Activated B cell treated with CpG ODN at 0.5 μM for 24 hours (primary cell): ENCODE results near the gene IGHMBP2. TPM values are rescaled to one million over a fixed set of nuclear protein-coding genes. Genes with fewer than 3 reads are reported as not detected.

Source experiments
- ATAC-seq: fragments of 200-7000 bp; cut with Tn5 transposase; one replicate; pipeline ENCODE4 v1.10.0; 2021; ENCODE audit warnings: low read depth, mild to moderate bottlenecking, moderate library complexity
- CTCF ChIA-PET: fragments of 350-600 bp; sonication (Branson Sonifier 250); formaldehyde crosslinking; loops from one replicate; lab custom pipeline; 2021; ENCODE audit warnings: antibody characterized with exemption; lab: Charles Lee
- POLR2A ChIA-PET: fragments of 350-600 bp; sonication (Branson Sonifier 250); formaldehyde crosslinking; loops from one replicate; lab custom pipeline; 2021; ENCODE audit warnings: antibody characterized with exemption; lab: Charles Lee
- DNase-seq: peaks from one replicate; pipeline ENCODE4 v3.0.0; 2022
- H3K27ac Mint-ChIP-seq: one replicate; pipeline ENCODE4 v1.8.0; 2020; ENCODE audit warnings: mixed read lengths
- H3K27me3 Mint-ChIP-seq: one replicate; pipeline ENCODE4 v1.8.0; 2021; ENCODE audit warnings: mixed read lengths
- H3K36me3 Mint-ChIP-seq: one replicate; pipeline ENCODE4 v1.8.0; 2021; ENCODE audit warnings: low read depth, mixed read lengths
- H3K4me1 Mint-ChIP-seq: one replicate; pipeline ENCODE4 v1.8.0; 2021; ENCODE audit warnings: mixed read lengths
- H3K4me3 Mint-ChIP-seq: one replicate; pipeline ENCODE4 v1.8.0; 2020; ENCODE audit warnings: mild to moderate bottlenecking, mixed read lengths
- H3K9me3 Mint-ChIP-seq: one replicate; pipeline ENCODE4 v1.8.0; 2020; ENCODE audit warnings: mixed read lengths
- intact Hi-C: fragments of 100-400 bp; cut with micrococcal nuclease; formaldehyde crosslinking; loops from one replicate; pipeline ENCODE4 v1.15.1; 2024
- total RNA-seq: library from RNA; stranded (reverse); gene quantifications from 2 replicates; pipeline ENCODE4 v1.2.3, GENCODE V29; 2022
- TF ChIP-seq, protein P1 (sequence below): fragments of 200-600 bp; IDR thresholded peaks from one replicate; pipeline ENCODE4 v1.8.0; 2022; ENCODE audit warnings: antibody characterized with exemption, mild to moderate bottlenecking

Gene IGHMBP2
- total RNA-seq, 1 donor from 2014 or later, result 33.8 TPM

DNA sequence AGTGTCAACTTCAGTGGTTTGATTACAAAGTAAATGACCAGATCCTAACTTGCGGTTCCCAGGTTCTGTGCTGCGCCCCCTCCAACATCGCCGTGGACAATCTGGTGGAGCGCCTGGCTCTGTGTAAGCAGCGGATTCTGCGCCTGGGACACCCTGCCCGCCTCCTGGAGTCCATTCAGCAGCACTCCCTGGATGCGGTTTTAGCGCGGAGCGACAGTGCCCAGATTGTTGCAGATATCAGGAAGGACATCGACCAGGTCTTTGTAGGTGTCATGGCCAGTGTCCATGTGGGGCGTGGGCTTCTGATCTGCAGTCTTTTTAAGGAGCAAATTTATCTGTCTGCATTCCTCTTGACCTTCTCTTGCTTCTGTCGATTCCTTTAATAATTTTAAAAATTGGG lies 11.1 kb downstream of the IGHMBP2 start:
- no peak for DNase-seq
- no peaks in the 10 kb centered on the region for H3K4me1 Mint-ChIP-seq
- POLR2A ChIA-PET, result no interaction called here

DNA sequence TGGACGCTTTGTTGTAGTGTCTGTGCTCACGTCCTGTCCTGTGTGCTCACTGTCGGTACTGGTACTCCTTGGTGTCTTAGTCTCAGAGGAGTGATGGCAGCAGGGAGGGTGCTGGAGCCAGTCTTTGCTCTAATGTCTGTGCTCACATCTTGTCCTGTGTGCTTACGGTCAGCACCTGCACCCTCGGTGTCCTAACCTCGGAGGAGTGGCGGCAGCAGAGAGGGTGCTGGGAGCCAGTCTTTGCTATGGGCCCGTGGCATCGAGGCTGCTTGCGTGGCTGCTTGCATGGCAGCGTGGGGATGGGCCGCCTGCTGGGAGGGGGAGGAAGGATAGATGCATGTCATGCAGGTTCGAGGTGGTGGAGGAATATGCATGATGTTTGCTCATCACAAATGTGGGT lies 12.7 kb downstream of the IGHMBP2 start:
- Mint-ChIP-seq H3K27ac (no peak overlapping the region), H3K4me3 (no peak overlapping the region), H3K27me3 (no peaks in the 10 kb centered on the region), H3K4me1 (no peaks in the 10 kb centered on the region), H3K9me3 (no peaks in the 10 kb centered on the region), H3K36me3 (peaks cover 78% of the 10 kb centered on the region)
- DNase-seq (no peak), ATAC-seq (no peak)
- CTCF ChIA-PET, result no interaction called here
- POLR2A ChIA-PET, result no interaction called here
- intact Hi-C loops, result no loop called here
- TF ChIP-seq, protein P1, sequence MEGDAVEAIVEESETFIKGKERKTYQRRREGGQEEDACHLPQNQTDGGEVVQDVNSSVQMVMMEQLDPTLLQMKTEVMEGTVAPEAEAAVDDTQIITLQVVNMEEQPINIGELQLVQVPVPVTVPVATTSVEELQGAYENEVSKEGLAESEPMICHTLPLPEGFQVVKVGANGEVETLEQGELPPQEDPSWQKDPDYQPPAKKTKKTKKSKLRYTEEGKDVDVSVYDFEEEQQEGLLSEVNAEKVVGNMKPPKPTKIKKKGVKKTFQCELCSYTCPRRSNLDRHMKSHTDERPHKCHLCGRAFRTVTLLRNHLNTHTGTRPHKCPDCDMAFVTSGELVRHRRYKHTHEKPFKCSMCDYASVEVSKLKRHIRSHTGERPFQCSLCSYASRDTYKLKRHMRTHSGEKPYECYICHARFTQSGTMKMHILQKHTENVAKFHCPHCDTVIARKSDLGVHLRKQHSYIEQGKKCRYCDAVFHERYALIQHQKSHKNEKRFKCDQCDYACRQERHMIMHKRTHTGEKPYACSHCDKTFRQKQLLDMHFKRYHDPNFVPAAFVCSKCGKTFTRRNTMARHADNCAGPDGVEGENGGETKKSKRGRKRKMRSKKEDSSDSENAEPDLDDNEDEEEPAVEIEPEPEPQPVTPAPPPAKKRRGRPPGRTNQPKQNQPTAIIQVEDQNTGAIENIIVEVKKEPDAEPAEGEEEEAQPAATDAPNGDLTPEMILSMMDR, result no peak

More for the DNA sequence above, 11.1 kb downstream of the IGHMBP2 start:
- ATAC-seq, result no peak
- no peaks in the 10 kb centered on the region for H3K27me3 Mint-ChIP-seq
- no peak overlapping the region for H3K27ac Mint-ChIP-seq
- TF ChIP-seq, protein P1, result no peak
- CTCF ChIA-PET, result interaction anchor here (0.6 kb wide), 1 partner anchor 176 kb away, joined by 3 read pairs; no protein-coding TSS in a partner anchor
- H3K36me3 Mint-ChIP-seq, result peaks cover 82% of the 10 kb centered on the region
- intact Hi-C loops, result no loop called here
- H3K4me3 Mint-ChIP-seq, result no peak overlapping the region
- no peaks in the 10 kb centered on the region for H3K9me3 Mint-ChIP-seq

DNA sequence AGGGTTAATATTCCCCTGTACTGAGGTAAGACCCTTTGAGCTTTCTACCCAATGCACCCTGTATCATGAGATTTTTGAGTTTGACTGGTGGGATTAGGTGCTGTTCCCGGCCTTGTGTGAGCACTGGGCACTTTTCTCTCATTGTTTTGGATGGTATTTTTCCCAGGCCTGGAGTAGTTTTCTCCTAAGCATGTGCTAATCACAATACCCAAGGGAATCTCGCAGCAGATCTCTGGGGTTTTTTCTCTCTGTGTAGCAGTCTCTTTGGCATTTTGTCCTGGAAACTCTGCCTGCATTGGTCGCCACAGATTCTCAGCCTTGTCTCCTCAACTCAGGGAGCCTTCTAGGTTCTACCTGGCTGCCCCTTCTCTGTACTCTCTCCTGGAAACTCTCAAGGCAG lies 19.9 kb downstream of the IGHMBP2 start:
- DNase-seq (no peak), ATAC-seq (no peak)
- no peaks in the 10 kb centered on the region for H3K27me3 Mint-ChIP-seq
- TF ChIP-seq, protein P1, result no peak
- no peak overlapping the region for H3K4me3 Mint-ChIP-seq
- ChIA-PET CTCF (no interaction called here), POLR2A (no interaction called here)
- peaks cover 9% of the 10 kb centered on the region for H3K4me1 Mint-ChIP-seq
- H3K9me3 Mint-ChIP-seq, result peaks cover 15% of the 10 kb centered on the region
- peaks cover 91% of the 10 kb centered on the region for H3K36me3 Mint-ChIP-seq
- H3K27ac Mint-ChIP-seq, result no peak overlapping the region
- intact Hi-C loops, result no loop called here

DNA sequence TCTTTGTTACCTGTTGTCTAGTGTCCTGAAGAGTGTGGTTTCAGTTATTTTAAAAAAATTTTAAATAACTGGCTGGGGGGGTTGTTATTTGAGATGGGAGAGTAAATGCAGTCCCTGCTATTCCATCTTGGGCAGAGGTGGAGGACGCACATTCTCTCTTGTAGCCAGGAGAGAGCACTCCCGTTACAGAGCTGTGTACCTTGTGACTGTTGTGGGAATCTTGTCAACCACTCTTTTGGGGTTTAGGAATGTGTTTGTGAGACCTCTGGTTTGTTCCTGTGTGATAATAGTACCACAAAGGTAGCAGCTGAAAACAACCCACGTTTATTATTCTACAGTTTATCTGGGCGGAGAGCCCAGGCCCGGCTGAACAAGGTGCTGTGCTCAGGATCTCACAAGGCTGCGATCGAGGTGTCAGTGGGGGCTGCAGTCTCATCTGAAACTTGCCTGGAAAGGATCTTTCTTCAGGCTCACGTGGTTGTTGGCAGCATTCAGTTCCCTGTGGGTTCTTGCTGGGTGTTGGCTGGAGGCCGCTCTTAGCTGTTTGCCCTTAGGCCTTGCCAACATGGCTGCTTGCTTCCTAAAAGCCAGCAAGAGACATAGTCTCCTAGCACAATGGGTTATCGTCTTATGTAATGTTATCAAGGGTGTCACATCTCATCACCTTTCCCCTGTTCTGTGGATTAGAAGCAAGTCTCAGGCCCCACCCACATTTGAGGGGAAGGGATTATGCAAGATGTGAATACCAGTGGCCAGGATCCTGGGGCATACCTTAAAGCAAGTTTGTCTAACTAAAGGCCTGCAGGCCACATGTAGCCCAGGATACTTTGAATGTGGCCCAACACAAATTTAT lies 20.6 kb downstream of the IGHMBP2 start:
- no peak for DNase-seq
- no peak overlapping the region for H3K27ac Mint-ChIP-seq
- peaks cover 91% of the 10 kb centered on the region for H3K36me3 Mint-ChIP-seq
- peaks cover 15% of the 10 kb centered on the region for H3K9me3 Mint-ChIP-seq
- peaks cover 9% of the 10 kb centered on the region for H3K4me1 Mint-ChIP-seq
- CTCF ChIA-PET, result no interaction called here
- intact Hi-C loops, result no loop called here
- H3K4me3 Mint-ChIP-seq, result no peak overlapping the region
- no peaks in the 10 kb centered on the region for H3K27me3 Mint-ChIP-seq
- POLR2A ChIA-PET, result interaction anchor here (0.5 kb wide), 1 partner anchor 120 kb away, joined by 3 read pairs; no protein-coding TSS in a partner anchor
- no peak for ATAC-seq
- TF ChIP-seq, protein P1, result no peak

DNA sequence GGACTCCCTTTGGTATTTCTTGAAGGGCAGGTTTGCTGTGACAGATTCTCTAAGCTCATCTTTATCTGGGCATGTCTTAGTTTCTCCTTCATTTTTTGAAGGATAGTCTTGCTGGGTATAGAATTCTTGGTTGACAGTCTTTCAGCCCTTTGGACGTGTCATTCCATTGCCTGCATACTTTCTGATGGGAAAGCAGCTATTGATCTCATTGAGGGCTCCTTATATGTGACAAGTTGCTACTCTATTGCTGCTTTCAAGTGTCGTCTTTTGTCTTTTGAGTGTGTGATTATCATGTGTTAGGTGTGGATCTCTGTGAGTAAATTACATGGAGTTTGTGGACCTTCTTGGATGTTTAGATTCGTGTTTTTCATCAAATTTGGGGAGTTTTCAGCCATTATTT lies 21.9 kb downstream of the IGHMBP2 start:
- CTCF ChIA-PET, result no interaction called here
- TF ChIP-seq, protein P1, result no peak
- POLR2A ChIA-PET, result interaction anchor here (0.6 kb wide), 1 partner anchor 10 kb away, joined by 5 read pairs; no protein-coding TSS in a partner anchor
- ATAC-seq (no peak), DNase-seq (no peak)
- H3K4me1 Mint-ChIP-seq, result peaks cover 9% of the 10 kb centered on the region
- intact Hi-C loops, result no loop called here
- H3K4me3 Mint-ChIP-seq, result no peak overlapping the region
- H3K27me3 Mint-ChIP-seq, result no peaks in the 10 kb centered on the region
- no peak overlapping the region for H3K27ac Mint-ChIP-seq
- H3K9me3 Mint-ChIP-seq, result peaks cover 15% of the 10 kb centered on the region
- peaks cover 91% of the 10 kb centered on the region for H3K36me3 Mint-ChIP-seq
